ENCODE data around the gene PI4KA. TPM values are rescaled to one million over a fixed set of nuclear protein-coding genes. Genes with fewer than 3 reads are reported as not detected.

The PI4KA gene
- total RNA-seq, 4 donors from 2014 or later = 44.7 to 136 (median 67.7) TPM

- Histone ChIP-seq H3K4me1 (no peaks in the 10 kb centered on the region), H3K27me3 (peaks cover 12% of the 10 kb centered on the region), H3K36me3 (no peaks in the 10 kb centered on the region), H3K4me3 (no peak overlapping the region), H3K27ac (no peak overlapping the region), H3K9me3 (no peaks in the 10 kb centered on the region)
- DNase-seq (ENCODE audit: low spot score in 2 of 2) = no peak
- 73% methylated on average over 5 of the region's 5 CpGs for WGBS
- TF ChIP-seq CTCF (IDR thresholded peaks at IDR 0.05) (no peak), POLR2AphosphoS5 (IDR thresholded peaks at IDR 0.05) (no peak), EP300 (IDR thresholded peaks at IDR 0.05) (no peak), POLR2A (IDR thresholded peaks at IDR 0.05) (no peak)
Observed at GRCh38 chr22:20657963-20658362, 200.6 kb downstream of the PI4KA start.

Other genes with a start within 250 kb of the PI4KA start
- gene SERPIND1, start 84.7 kb downstream of the PI4KA start, total RNA-seq = under 1 TPM in 1 of 4 donors, not detected in 3; 0.40 TPM
- 10 to 100 TPM; 19.1 to 29.8 (median 22.8) TPM for gene SNAP29, start 196 bp upstream of the PI4KA start, total RNA-seq
- gene CRKL, start 58.6 kb upstream of the PI4KA start, total RNA-seq = 10 to 100 TPM; 52.7 to 75.3 (median 71.9) TPM
- gene AIFM3, start 108.4 kb upstream of the PI4KA start, total RNA-seq = under 1 TPM in 1 of 4 donors, not detected in 3; 0.72 TPM
- 10 to 100 TPM; 29.3 to 75.6 (median 46.9) TPM for gene LZTR1, start 123.5 kb upstream of the PI4KA start, total RNA-seq
- 10 to 100 TPM; 33.9 to 57.0 (median 37.4) TPM for gene THAP7, start 143.3 kb upstream of the PI4KA start, total RNA-seq
- 1 to 10 TPM in 3 of 4 donors, under 1 TPM in 1; 0.21 to 3.1 (median 1.0) TPM for gene P2RX6, start 156.4 kb upstream of the PI4KA start, total RNA-seq
- gene SLC7A4, start 173.8 kb upstream of the PI4KA start, total RNA-seq = 1 to 10 TPM in 3 of 4 donors, under 1 TPM in 1; 0.48 to 2.2 (median 1.6) TPM
- gene LRRC74B, start 187.1 kb upstream of the PI4KA start, total RNA-seq = not detected